ENCODE results near the gene INSYN2A.

- no peak for TF ChIP-seq SP1 (IDR thresholded peaks at IDR 0.05)
- no peak for TF ChIP-seq EGR1 (IDR thresholded peaks at IDR 0.05; ENCODE audit: low read depth in 2 of 2)
- TF ChIP-seq CTCF (IDR thresholded peaks at IDR 0.05; ENCODE audit: low read depth, low read length, missing input control), result no peak
- no peak for TF ChIP-seq HNF4G (IDR thresholded peaks at IDR 0.05)
- TF ChIP-seq REST (IDR thresholded peaks at IDR 0.05), result no peak
- TF ChIP-seq ATF3 (IDR thresholded peaks at IDR 0.05), result no peak
- no peak for TF ChIP-seq RXRA (IDR thresholded peaks at IDR 0.05)
- TF ChIP-seq TAF1 (conservative IDR thresholded peaks at IDR 0.05), result no peak
- no peak for TF ChIP-seq ZBTB33 (IDR thresholded peaks at IDR 0.05)
- TF ChIP-seq GABPA (IDR thresholded peaks at IDR 0.05 in 1 of 2, conservative IDR thresholded peaks at IDR 0.05 in 1 of 2), result no peak
- TF ChIP-seq RAD21 (IDR thresholded peaks at IDR 0.05), result no peak
- TF ChIP-seq FOXA1 (IDR thresholded peaks at IDR 0.05), result no peak
- no peak for TF ChIP-seq YY1 (IDR thresholded peaks at IDR 0.05)
These were observed 39.3 kb downstream of the INSYN2A start for GRCh38 chr10:127157089-127157488.
